ENCODE measurements around the gene EEPD1. TPM values are rescaled to one million over a fixed set of nuclear protein-coding genes. Genes with fewer than 3 reads are reported as not detected.

EEPD1 gene
- total RNA-seq, 8 experiments from 2014 or later, result 2.3 to 14.1 (median 4.4) TPM

DNA sequence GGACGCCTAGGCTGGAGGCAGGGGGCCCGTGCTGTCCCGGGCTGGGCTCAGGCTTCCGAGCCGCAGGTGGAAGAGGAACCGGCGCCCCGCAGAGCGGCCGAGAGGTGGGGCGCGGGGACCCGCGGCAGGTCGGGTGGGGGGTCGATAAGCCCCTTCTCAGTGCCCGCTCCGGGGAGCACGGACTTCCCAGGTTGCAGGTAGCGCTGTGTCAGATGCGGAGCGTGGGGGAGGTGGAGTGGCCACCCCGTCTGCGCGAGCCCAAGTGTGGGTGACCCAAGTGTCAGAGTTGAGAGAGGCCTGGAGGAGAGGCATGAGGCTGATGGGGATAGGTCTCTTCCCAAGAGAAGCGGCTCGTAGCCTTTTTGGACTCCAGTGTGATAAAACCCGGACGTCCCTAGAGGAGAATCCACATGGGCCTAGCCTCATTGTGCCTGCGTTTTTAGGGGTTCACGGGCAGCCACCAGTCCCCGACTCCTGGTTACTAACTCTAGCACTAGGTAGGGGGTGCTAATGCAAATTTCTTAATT lies 580 bp downstream of the EEPD1 start:
- WGBS, 10 experiments, result no CpG with 5 or more reads among the region's 32 CpGs
- Histone ChIP-seq H3K27ac (no peak overlapping the region), H3K4me3 (peak overlapping the region; percentile 40 to 53 (median 42)), H3K4me1 (replicated peaks in 1 of 2) (peaks cover 15 to 26% of the 10 kb centered on the region in 2 donors)
- in situ Hi-C loops (cut with MboI; ENCODE audit: low pct_unique_long_range_greater_than_20kb in 2 of 9, low sequenced_read_pairs in 9 of 9, unreplicated experiment in 9 of 9), result no loop called here
- ATAC-seq (replicated peaks in 6 of 8), result no peak

GRCh38 chr7:36154255-36155212 lies 1.5 kb downstream of the EEPD1 start:
- H3K4me3 ChIP-seq, result peak overlapping the region in 3 of 5 donors; percentile 40 to 53 (median 46)
- no peak for ATAC-seq (replicated peaks in 6 of 8)
- H3K4me1 ChIP-seq (replicated peaks in 1 of 2), result peaks cover 15 to 26% of the 10 kb centered on the region in 2 donors
- in situ Hi-C loops (cut with MboI; ENCODE audit: low pct_unique_long_range_greater_than_20kb in 2 of 9, low sequenced_read_pairs in 9 of 9, unreplicated experiment in 9 of 9), result no loop called here
- 18 to 90% (median 80%) methylated on average over 1 to 30 of the region's 44 CpGs; no CpG with 5 or more reads in 5 of the 10 experiments for WGBS, 10 experiments
- H3K27ac ChIP-seq, result no peak overlapping the region

DNA sequence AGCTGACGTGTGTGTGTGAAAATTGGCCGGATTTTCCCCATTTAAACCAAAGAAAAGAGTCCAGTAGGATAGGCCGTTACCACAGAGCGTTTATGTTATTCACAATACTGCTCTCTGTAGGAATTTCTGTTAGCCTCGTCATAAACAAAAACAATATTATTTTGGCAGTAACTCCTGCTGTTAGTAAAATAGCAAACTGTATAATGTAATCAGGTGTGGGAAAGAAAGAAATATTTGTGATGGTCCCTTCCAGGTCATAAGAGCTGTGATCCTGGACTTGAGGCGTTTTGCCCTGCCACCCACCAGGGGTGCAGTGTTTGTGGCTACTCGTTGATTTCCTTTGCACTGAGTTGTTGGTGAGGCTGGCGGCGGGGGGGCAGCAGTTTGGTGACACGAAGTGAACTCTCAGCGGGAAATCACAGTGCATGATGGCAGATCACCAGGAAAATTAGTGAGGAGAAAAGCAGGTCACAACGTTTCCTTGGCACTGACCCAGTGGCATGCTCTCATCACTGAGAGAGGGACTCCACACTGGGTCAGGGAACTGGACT lies 2.8 kb downstream of the EEPD1 start:
- in situ Hi-C loops (cut with MboI; ENCODE audit: low pct_unique_long_range_greater_than_20kb in 2 of 9, low sequenced_read_pairs in 9 of 9, unreplicated experiment in 9 of 9), result no loop called here
- WGBS, 10 experiments, result 38 to 77% (median 59%) methylated on average over 1 to 11 of the region's 12 CpGs; no CpG with 5 or more reads in 1 of the 10 experiments
- Histone ChIP-seq H3K4me1 (replicated peaks in 1 of 2) (peaks cover 15 to 26% of the 10 kb centered on the region in 2 donors), H3K27ac (no peak overlapping the region), H3K4me3 (no peak overlapping the region)
- no peak for ATAC-seq (replicated peaks in 6 of 8)

DNA sequence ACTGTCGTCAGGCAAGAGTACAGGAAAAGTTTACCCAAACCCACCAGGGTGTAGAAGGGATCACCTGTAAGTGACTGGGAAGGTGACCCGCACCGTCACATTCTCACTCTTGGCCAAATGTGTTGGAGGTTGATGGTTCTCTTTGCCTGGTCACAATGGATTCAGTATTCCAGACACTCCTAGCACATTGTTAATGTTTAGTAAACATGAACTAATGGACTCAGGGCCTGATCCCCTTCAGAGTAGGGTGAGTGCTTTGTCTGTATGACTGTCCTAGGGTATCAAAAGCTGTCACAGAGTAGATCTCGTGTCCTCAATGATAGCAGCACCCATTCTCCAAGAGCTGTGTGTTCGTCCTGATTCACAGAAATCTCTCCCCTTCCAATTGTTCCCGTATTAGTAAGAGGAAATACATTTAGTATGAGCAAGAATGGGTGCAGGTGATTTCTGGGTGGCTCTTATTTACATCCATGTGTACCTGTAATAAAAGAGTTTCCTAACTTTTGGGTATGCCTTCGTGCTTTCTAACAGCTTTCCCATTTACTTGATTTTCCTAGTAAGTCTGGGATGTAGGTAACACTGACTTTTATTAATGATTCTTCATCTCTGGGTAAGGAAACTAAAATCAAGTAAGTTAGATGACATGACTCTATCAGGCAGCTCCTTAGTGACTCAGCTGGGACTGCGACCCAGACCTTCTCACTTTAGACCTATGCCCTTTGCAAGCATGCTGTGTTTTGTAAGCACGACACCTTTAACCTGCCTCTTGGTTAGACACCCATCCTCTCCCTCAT lies 4.7 kb downstream of the EEPD1 start:
- no peak overlapping the region for H3K27ac ChIP-seq
- H3K4me3 ChIP-seq, result no peak overlapping the region
- ATAC-seq (replicated peaks in 6 of 8), result no peak
- 78 to 100% (median 91%) methylated on average over 1 to 8 of the region's 9 CpGs; no CpG with 5 or more reads in 2 of the 10 experiments for WGBS, 10 experiments
- in situ Hi-C loops (cut with MboI; ENCODE audit: low pct_unique_long_range_greater_than_20kb in 2 of 9, low sequenced_read_pairs in 9 of 9, unreplicated experiment in 9 of 9), result no loop called here
- H3K4me1 ChIP-seq (replicated peaks in 1 of 2), result peaks cover 9 to 22% of the 10 kb centered on the region in 2 donors

- Histone ChIP-seq H3K4me1 (replicated peaks in 1 of 2) (peaks cover 9 to 22% of the 10 kb centered on the region in 2 donors), H3K4me3 (no peak overlapping the region), H3K27ac (no peak overlapping the region)
- ATAC-seq (replicated peaks in 6 of 8), result no peak
- 50 to 100% (median 81%) methylated on average over 1 to 2 of the region's 2 CpGs; no CpG with 5 or more reads in 6 of the 10 experiments for WGBS, 10 experiments
- in situ Hi-C loops (cut with MboI; ENCODE audit: low pct_unique_long_range_greater_than_20kb in 2 of 9, low sequenced_read_pairs in 9 of 9, unreplicated experiment in 9 of 9), result no loop called here
Measured at GRCh38 chr7:36158321-36158605, 5.2 kb downstream of the EEPD1 start.

GRCh38 chr7:36159618-36160017 lies 6.6 kb downstream of the EEPD1 start:
- peaks cover 5 to 16% of the 10 kb centered on the region in 2 donors for H3K4me1 ChIP-seq (replicated peaks in 1 of 2)
- WGBS, 10 experiments, result 40 to 100% (median 61%) methylated on average over 1 to 2 of the region's 3 CpGs; no CpG with 5 or more reads in 4 of the 10 experiments
- H3K4me3 ChIP-seq, result no peak overlapping the region
- no peak for ATAC-seq (replicated peaks in 6 of 8)
- in situ Hi-C loops (cut with MboI; ENCODE audit: low pct_unique_long_range_greater_than_20kb in 2 of 9, low sequenced_read_pairs in 9 of 9, unreplicated experiment in 9 of 9), result no loop called here
- no peak overlapping the region for H3K27ac ChIP-seq

GRCh38 chr7:36160313-36160712 lies 7.3 kb downstream of the EEPD1 start:
- no peak for ATAC-seq (replicated peaks in 6 of 8)
- H3K4me3 ChIP-seq, result no peak overlapping the region
- H3K4me1 ChIP-seq (replicated peaks in 1 of 2), result peaks cover 5 to 14% of the 10 kb centered on the region in 2 donors
- H3K27ac ChIP-seq, result no peak overlapping the region
- in situ Hi-C loops (cut with MboI; ENCODE audit: low pct_unique_long_range_greater_than_20kb in 2 of 9, low sequenced_read_pairs in 9 of 9, unreplicated experiment in 9 of 9), result no loop called here
- WGBS, 10 experiments, result 40 to 67% (median 67%) methylated on average over 1 of the region's 5 CpGs; no CpG with 5 or more reads in 7 of the 10 experiments

DNA sequence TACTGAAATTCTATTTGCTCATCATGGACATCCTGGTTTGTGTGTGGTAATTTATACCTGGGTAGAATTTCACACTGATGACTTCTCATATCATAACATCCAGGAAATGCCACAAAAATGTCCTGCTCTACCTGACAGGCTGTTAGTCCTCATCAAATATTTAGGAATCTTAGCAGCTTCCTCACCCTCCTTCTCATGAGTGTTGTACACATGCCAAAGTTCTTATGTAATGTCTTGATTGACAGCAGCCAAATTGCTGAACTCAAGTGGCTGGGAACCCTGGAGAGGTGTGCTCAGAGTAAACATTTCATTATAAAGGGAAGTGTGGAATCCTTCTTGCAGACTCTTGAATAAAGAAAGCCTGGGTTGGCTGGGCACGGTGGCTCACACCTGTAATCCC lies 8.9 kb downstream of the EEPD1 start:
- no peak for ATAC-seq (replicated peaks in 6 of 8)
- H3K27ac ChIP-seq, result no peak overlapping the region
- H3K4me3 ChIP-seq, result no peak overlapping the region
- H3K4me1 ChIP-seq (replicated peaks in 1 of 2), result peaks cover 0 to 4% of the 10 kb centered on the region in 2 donors
- WGBS, 10 experiments, result 80 to 100% (median 100%) methylated on average over 1 of the region's 1 CpG; no CpG with 5 or more reads in 6 of the 10 experiments
- in situ Hi-C loops (cut with MboI; ENCODE audit: low pct_unique_long_range_greater_than_20kb in 2 of 9, low sequenced_read_pairs in 9 of 9, unreplicated experiment in 9 of 9), result no loop called here

GRCh38 chr7:36165059-36165458 lies 12.0 kb downstream of the EEPD1 start:
- Histone ChIP-seq H3K4me1 (replicated peaks in 1 of 2) (peaks cover 0 to 4% of the 10 kb centered on the region in 2 donors), H3K27ac (no peak overlapping the region), H3K4me3 (no peak overlapping the region)
- WGBS, 10 experiments, result 0 to 100% (median 60%) methylated on average over 1 to 2 of the region's 2 CpGs; no CpG with 5 or more reads in 1 of the 10 experiments
- in situ Hi-C loops (cut with MboI; ENCODE audit: low pct_unique_long_range_greater_than_20kb in 2 of 9, low sequenced_read_pairs in 9 of 9, unreplicated experiment in 9 of 9), result no loop called here
- peak in 1 of 8 experiments; percentile 75 for ATAC-seq (replicated peaks in 6 of 8)

GRCh38 chr7:36165802-36166201 lies 12.7 kb downstream of the EEPD1 start:
- ATAC-seq (replicated peaks in 6 of 8), result no peak
- Histone ChIP-seq H3K27ac (no peak overlapping the region), H3K4me3 (no peak overlapping the region), H3K4me1 (replicated peaks in 1 of 2) (peaks cover 0 to 4% of the 10 kb centered on the region in 2 donors)
- in situ Hi-C loops (cut with MboI; ENCODE audit: low pct_unique_long_range_greater_than_20kb in 2 of 9, low sequenced_read_pairs in 9 of 9, unreplicated experiment in 9 of 9), result no loop called here
- 60 to 100% (median 80%) methylated on average over 1 to 4 of the region's 4 CpGs; no CpG with 5 or more reads in 1 of the 10 experiments for WGBS, 10 experiments

DNA sequence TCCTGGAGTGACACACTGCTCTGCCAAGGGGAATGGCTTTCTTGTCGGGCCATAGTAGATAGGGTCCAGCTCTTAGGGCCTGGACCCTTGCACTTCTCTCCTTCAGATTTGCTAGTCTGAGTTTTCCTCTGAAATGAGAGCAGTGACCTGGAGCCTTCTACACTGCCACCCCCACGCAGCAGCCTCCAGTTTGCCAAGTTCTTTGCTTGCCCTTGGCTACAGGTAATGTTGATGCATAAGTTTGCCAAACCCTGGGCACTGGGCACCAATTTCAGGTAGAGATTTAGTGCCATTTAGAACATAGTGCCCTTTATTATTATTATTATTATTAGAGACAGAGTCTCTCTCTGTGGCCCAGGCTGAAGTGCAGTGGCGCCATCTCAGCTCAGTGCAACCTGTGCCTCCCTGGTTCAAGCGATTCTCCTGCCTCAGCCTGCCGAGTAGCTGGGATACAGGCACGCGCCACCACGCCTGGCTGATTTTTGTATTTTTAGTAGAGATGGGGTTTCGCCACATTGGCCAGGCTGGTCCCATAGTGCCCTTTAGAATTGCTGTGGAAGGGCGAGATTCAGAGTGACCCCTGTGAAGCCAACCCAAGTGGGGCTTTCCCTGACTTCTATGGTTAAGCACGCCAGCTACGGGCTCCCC lies 14.5 kb downstream of the EEPD1 start:
- no peak overlapping the region for H3K27ac ChIP-seq
- H3K4me1 ChIP-seq (replicated peaks in 1 of 2), result peaks cover 0 to 4% of the 10 kb centered on the region in 2 donors
- H3K4me3 ChIP-seq, result no peak overlapping the region
- ATAC-seq (replicated peaks in 6 of 8), result no peak
- WGBS, 10 experiments, result 88 to 100% (median 94%) methylated on average over 1 to 6 of the region's 12 CpGs; no CpG with 5 or more reads in 2 of the 10 experiments
- in situ Hi-C loops (cut with MboI; ENCODE audit: low pct_unique_long_range_greater_than_20kb in 2 of 9, low sequenced_read_pairs in 9 of 9, unreplicated experiment in 9 of 9), result no loop called here

GRCh38 chr7:36171503-36171902 lies 18.4 kb downstream of the EEPD1 start:
- in situ Hi-C loops (cut with MboI; ENCODE audit: low pct_unique_long_range_greater_than_20kb in 2 of 9, low sequenced_read_pairs in 9 of 9, unreplicated experiment in 9 of 9), result no loop called here
- WGBS, 10 experiments, result 0 to 50% (median 20%) methylated on average over 1 to 2 of the region's 2 CpGs; no CpG with 5 or more reads in 3 of the 10 experiments
- peak in 1 of 8 experiments; percentile 29 for ATAC-seq (replicated peaks in 6 of 8)
- Histone ChIP-seq H3K27ac (no peak overlapping the region), H3K4me3 (no peak overlapping the region), H3K4me1 (replicated peaks in 1 of 2) (peaks cover 0 to 2% of the 10 kb centered on the region in 2 donors)

Measured in motor neuron (in vitro differentiated cells).